Muscle layer of duodenum (tissue), 2 donors: ENCODE results near the gene PEF1.

Experiments used
- H3K27ac ChIP-seq: one replicate; pipeline ENCODE4 v1.7.0; 2013; ENCODE audit warnings: mild to moderate bottlenecking, low read length
- H3K27me3 ChIP-seq: one replicate; pipeline ENCODE4 v1.7.0; 2013; ENCODE audit warnings: low read depth, mild to moderate bottlenecking, control low read depth, low read length
- H3K36me3 ChIP-seq, 2 donors: one replicate each; pipeline ENCODE4 v1.7.0; 2013; ENCODE audit warnings: low read length in 2 of 2, control low read depth in 1 of 2, mild to moderate bottlenecking in 1 of 2; ENCODE audit not compliant: insufficient read depth in 2 of 2, control insufficient read depth in 1 of 2
- H3K4me1 ChIP-seq, 2 donors: one replicate each; pipeline ENCODE4 v1.7.0; 2013; ENCODE audit warnings: low read length in 2 of 2, mild to moderate bottlenecking in 2 of 2, control low read depth in 1 of 2, moderate library complexity in 1 of 2; ENCODE audit not compliant: insufficient read depth in 2 of 2, control insufficient read depth in 1 of 2
- H3K4me3 ChIP-seq, 2 donors: one replicate each; pipeline ENCODE4 v1.7.0; 2013; ENCODE audit warnings: low read length in 2 of 2, low read depth in 1 of 2, mild to moderate bottlenecking in 1 of 2
- H3K9me3 ChIP-seq, 2 donors: one replicate each; pipeline ENCODE4 v1.7.0; 2013; ENCODE audit warnings: low read length in 2 of 2, control low read depth in 1 of 2, mild to moderate bottlenecking in 1 of 2; ENCODE audit not compliant: control insufficient read depth in 1 of 2
- donor health status: healthy.

The PEF1 gene

DNA sequence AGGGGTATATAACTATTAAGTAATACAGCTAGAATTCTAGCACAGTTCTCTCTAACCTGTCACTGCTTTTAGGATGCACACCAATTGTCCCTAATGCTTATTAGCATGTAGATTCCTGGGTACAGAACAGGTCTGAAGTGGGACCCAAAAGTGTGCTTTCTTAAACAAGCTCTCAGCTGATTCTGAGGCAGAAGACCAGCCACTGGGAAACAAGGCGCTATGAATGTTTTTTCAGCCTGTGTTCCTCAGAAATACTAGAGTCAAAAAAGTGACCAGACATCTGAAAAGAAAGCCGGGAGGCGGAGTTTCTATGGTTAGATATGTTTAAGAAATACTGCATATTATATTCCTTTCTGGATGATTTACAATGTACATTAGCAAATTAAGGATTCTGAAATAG, 1.8 kb downstream of the PEF1 start:
- Histone ChIP-seq H3K36me3 (no peaks in the 10 kb centered on the region), H3K27ac (no peak overlapping the region), H3K9me3 (no peaks in the 10 kb centered on the region), H3K27me3 (no peaks in the 10 kb centered on the region), H3K4me3 (no peak overlapping the region), H3K4me1 (peaks cover 14 to 59% of the 10 kb centered on the region in 2 donors)

DNA sequence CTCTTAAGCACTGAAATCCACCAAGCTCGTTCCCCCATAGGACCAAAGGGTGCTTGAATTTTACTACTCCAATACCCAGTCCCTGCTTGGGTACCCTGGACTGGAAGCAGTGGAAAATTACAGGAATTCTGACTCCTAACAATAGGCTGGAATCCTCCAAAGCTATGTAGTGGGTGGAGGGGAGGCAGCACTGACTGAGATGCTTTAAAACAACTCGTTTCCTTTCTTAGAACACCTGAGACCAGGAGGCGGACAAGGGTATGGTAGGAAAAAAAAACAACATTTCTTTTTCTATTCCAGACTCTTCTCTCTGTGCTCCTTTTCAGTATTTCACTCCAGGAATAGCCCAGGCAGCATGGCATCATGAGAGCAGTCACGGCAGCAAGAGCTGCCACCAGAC, 2.3 kb downstream of the PEF1 start:
- H3K27ac ChIP-seq, result no peak overlapping the region
- no peaks in the 10 kb centered on the region for H3K27me3 ChIP-seq
- H3K4me3 ChIP-seq, result no peak overlapping the region
- H3K36me3 ChIP-seq, result no peaks in the 10 kb centered on the region
- H3K4me1 ChIP-seq, result peaks cover 14 to 62% of the 10 kb centered on the region in 2 donors
- H3K9me3 ChIP-seq, result no peaks in the 10 kb centered on the region

DNA sequence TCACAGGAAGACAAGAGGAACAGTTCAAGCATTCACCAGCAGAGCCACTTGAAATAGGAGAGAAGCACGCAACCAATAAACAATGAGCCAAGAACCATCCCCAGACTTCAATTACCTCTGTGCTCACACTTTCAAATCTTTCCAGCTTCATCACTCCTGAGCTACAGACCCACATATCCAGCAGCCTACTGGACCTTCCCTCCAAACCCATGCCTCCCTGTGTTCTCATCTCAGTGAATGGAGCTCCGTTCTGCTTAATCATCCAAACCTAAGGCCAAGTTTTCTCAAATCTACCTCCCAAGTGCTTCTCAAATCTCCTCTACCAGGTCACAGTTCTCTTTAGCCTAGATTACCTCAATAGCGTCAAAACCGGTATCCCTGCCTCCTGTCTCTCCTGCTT, 3.7 kb downstream of the PEF1 start:
- no peaks in the 10 kb centered on the region for H3K27me3 ChIP-seq
- H3K4me1 ChIP-seq, result peaks cover 14 to 62% of the 10 kb centered on the region in 2 donors
- H3K36me3 ChIP-seq, result no peaks in the 10 kb centered on the region
- H3K9me3 ChIP-seq, result no peaks in the 10 kb centered on the region
- no peak overlapping the region for H3K4me3 ChIP-seq
- no peak overlapping the region for H3K27ac ChIP-seq

- Histone ChIP-seq H3K4me3 (no peak overlapping the region), H3K9me3 (no peaks in the 10 kb centered on the region), H3K4me1 (peaks cover 14 to 54% of the 10 kb centered on the region in 2 donors), H3K36me3 (no peaks in the 10 kb centered on the region), H3K27ac (no peak overlapping the region), H3K27me3 (no peaks in the 10 kb centered on the region)
Observed at GRCh38 chr1:31640179-31640578, 4.5 kb downstream of the PEF1 start.

DNA sequence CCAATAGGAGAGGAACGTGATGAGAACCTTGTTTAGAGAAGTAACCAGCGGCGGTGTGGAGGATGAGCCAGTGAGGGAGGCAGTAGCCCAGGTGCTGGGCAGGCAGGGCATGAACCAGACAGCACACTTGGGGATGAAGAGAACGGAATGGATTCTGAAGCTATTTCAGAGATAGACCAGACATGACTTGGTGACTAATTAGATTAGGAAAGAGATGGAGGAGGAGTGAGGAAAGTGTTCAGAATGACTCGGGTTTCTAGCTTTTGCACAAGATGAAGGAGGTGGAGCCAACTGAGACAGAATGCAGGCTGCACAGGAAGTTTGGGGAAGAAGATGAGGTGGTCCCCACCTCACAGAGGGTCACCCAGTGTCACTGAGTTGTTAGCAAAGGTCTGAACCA, 5.1 kb downstream of the PEF1 start:
- Histone ChIP-seq H3K9me3 (no peaks in the 10 kb centered on the region), H3K4me3 (no peak overlapping the region), H3K4me1 (peaks cover 14 to 54% of the 10 kb centered on the region in 2 donors), H3K27ac (no peak overlapping the region), H3K27me3 (no peaks in the 10 kb centered on the region), H3K36me3 (peaks cover 3 to 5% of the 10 kb centered on the region in 2 donors)

GRCh38 chr1:31637915-31638673, 6.6 kb downstream of the PEF1 start:
- Histone ChIP-seq H3K27ac (no peak overlapping the region), H3K4me3 (no peak overlapping the region), H3K4me1 (peaks cover 7 to 46% of the 10 kb centered on the region in 2 donors), H3K27me3 (no peaks in the 10 kb centered on the region), H3K9me3 (no peaks in the 10 kb centered on the region), H3K36me3 (peaks cover 6 to 13% of the 10 kb centered on the region in 2 donors)

DNA sequence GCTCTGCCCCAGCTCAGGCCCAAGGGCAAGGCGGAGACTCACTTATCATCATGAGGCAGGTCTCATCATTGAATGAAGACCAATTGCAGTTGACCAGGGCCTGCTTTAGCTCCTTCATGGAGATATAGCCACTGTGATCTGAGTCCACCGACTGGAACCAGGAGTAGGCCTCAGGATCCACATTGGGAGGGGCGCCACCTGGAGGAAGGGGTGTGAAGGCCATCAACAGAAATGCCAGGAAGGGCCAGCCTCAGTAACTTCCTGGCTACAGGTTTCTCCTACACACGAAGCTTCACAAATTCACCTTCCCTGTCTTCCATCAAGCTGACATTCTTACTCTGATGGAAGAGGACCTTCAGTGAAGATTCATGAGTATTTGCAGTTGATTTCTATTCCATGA, 11.6 kb downstream of the PEF1 start:
- H3K27me3 ChIP-seq, result no peaks in the 10 kb centered on the region
- no peak overlapping the region for H3K27ac ChIP-seq
- H3K4me1 ChIP-seq, result peaks cover 0 to 10% of the 10 kb centered on the region in 2 donors
- H3K36me3 ChIP-seq, result peaks cover 43 to 63% of the 10 kb centered on the region in 2 donors
- H3K9me3 ChIP-seq, result no peaks in the 10 kb centered on the region
- H3K4me3 ChIP-seq, result no peak overlapping the region

DNA sequence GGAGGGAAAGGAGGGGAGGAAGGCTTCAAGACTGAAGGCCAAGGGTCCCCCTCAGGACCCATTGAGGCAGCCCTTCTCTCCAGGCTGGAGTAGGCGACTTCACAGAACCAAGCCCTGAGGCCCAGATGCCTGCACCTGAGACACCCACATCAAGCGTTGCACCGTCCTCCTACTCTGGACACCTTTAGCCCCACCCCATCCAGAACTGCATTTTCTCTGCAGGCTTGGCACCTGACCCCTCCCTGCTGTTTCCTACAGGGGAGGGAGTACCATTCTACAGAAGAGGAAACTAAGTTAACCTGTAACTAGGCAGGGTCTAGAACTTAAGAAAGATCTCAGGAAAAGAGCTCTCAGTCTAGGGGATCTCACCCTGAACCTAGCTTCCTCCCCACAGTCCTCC, 12.0 kb downstream of the PEF1 start:
- Histone ChIP-seq H3K9me3 (no peaks in the 10 kb centered on the region), H3K4me1 (peaks cover 3 to 10% of the 10 kb centered on the region in 2 donors), H3K27me3 (no peaks in the 10 kb centered on the region), H3K36me3 (peaks cover 43 to 64% of the 10 kb centered on the region in 2 donors), H3K4me3 (no peak overlapping the region), H3K27ac (no peak overlapping the region)

GRCh38 chr1:31628931-31629556, 15.6 kb downstream of the PEF1 start:
- H3K27me3 ChIP-seq, result no peaks in the 10 kb centered on the region
- H3K27ac ChIP-seq, result no peak overlapping the region
- peaks cover 8 to 24% of the 10 kb centered on the region in 2 donors for H3K4me1 ChIP-seq
- H3K36me3 ChIP-seq, result peaks cover 38 to 56% of the 10 kb centered on the region in 2 donors
- H3K9me3 ChIP-seq, result no peaks in the 10 kb centered on the region
- no peak overlapping the region for H3K4me3 ChIP-seq

DNA sequence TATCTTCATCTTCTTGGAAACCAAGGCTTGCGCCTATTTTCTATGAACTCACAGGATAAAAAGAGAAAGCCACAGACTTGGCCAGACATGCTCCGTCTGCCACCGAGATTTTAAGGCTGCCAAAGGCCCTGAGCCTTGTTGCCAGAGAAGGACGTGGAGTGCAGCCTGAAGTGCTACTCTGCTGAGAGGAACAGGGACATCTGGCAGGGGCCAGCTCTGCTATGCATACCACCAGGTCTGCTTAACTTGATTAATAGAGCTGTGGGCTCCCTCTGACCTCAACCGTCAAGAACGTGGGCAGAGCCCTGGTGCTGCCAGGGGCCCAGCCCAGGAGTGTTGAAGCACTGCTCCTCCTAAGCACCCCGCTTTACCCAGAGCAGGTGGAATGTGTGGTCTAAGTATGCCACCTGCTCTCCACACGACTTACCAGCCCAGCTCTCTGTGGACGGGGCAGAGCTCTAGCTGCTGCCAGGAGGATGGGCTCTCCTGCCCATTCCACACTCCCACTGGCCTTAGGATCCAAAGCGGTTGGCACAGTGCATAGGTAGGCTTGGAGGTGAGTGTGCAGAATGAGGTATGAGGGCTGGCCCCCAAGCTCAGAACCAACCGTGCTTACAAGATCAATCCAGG, 16.6 kb downstream of the PEF1 start:
- Histone ChIP-seq H3K4me1 (peaks cover 8 to 24% of the 10 kb centered on the region in 2 donors), H3K27ac (peak overlapping the region; percentile 45), H3K36me3 (peaks cover 36 to 50% of the 10 kb centered on the region in 2 donors), H3K27me3 (no peaks in the 10 kb centered on the region), H3K9me3 (no peaks in the 10 kb centered on the region), H3K4me3 (no peak overlapping the region)

- H3K27me3 ChIP-seq, result no peaks in the 10 kb centered on the region
- peaks cover 8 to 24% of the 10 kb centered on the region in 2 donors for H3K4me1 ChIP-seq
- no peak overlapping the region for H3K4me3 ChIP-seq
- H3K36me3 ChIP-seq, result peaks cover 30 to 44% of the 10 kb centered on the region in 2 donors
- H3K9me3 ChIP-seq, result no peaks in the 10 kb centered on the region
- peak overlapping the region; percentile 45 for H3K27ac ChIP-seq
Observed at GRCh38 chr1:31627301-31627929, 17.3 kb downstream of the PEF1 start.
